K562 (cell line): ENCODE measurements around the gene DGLUCY. TPM values are rescaled to one million over a fixed set of nuclear protein-coding genes. Genes with fewer than 3 reads are reported as not detected.

Source experiments
- ATAC-seq: fragments of 200-7000 bp; cut with Tn5 transposase; 3 replicates; pipeline ENCODE4 v1.9.1; 2020; ENCODE audit warnings: moderate library complexity
- BruUV-seq: library from RNA; stranded (reverse); fragments of 400-500 nt; replicated peaks from 2 replicates; lab custom pipeline; 2021; lab: Mats Ljungman, UMichigan
- CTCF ChIA-PET: fragments of 300-600 bp; formaldehyde crosslinking; extraction: SDS; loops from one replicate; lab custom pipeline; 2021; ENCODE audit warnings: low intra/inter-chr PET ratio; lab: Yijun Ruan, JAX
- POLR2A ChIA-PET: fragments of 300-600, 350-650 bp; sonication (Branson Sonifier 250); formaldehyde crosslinking; extraction: SDS; loops from one replicate; lab custom pipeline; 2021; ENCODE audit warnings: antibody characterized with exemption, inconsistent platforms; lab: Yijun Ruan, JAX
- DNase-seq, 4 experiments: peaks; one replicate each; pipeline versions ENCODE4 v3.0.0 to v3.0.0-alpha.2; 2011 to 2018; ENCODE audit warnings: low spot score in 3 of 4, mixed read lengths in 3 of 4; ENCODE audit errors: extremely low read depth in 1 of 4
- FAIRE-seq: peaks from 2 replicates; lab custom pipeline; 2011; peaks lifted over from hg19 to GRCh38; lab: Jason Lieb, UNC
- H2AFZ ChIP-seq: 2 replicates; pipeline ENCODE4 v1.6.0; 2011; ENCODE audit warnings: low read depth, low read length, control low read depth, inconsistent platforms
- H3K27ac ChIP-seq: fragments of 200-600 bp; 3 replicates; pipeline ENCODE4 v1.8.0; 2011; ENCODE audit warnings: low read depth, mild to moderate bottlenecking, control low read depth, inconsistent platforms, low read length, moderate library complexity, mixed read lengths; ENCODE audit errors: extremely low read depth
- H3K27me3 ChIP-seq, 2 experiments: fragments of 300-600 bp in 1 of 2; 2 replicates in 1 of 2; 3 replicates in 1 of 2; pipeline versions ENCODE4 v1.6.0 to v1.8.0; 2011; ENCODE audit warnings: inconsistent platforms in 2 of 2, low read length in 2 of 2, mild to moderate bottlenecking in 1 of 2, mixed read lengths in 1 of 2, moderate library complexity in 1 of 2; ENCODE audit not compliant: control insufficient read depth in 2 of 2, insufficient read depth in 2 of 2
- H3K36me3 ChIP-seq: fragments of 300-600 bp; 3 replicates; pipeline ENCODE4 v1.8.0; 2011; ENCODE audit warnings: mild to moderate bottlenecking, low read length, inconsistent platforms; ENCODE audit not compliant: control insufficient read depth, insufficient read depth
- H3K4me1 ChIP-seq, 2 experiments: fragments of 200-600 bp in 1 of 2; replicated peaks in 1 of 2; 2 replicates in 1 of 2; 3 replicates in 1 of 2; pipeline versions ENCODE4 v1.5.1 to v1.8.0; 2011; ENCODE audit warnings: inconsistent platforms in 2 of 2, low read length in 2 of 2, mild to moderate bottlenecking in 1 of 2, mixed read lengths in 1 of 2, moderate library complexity in 1 of 2; ENCODE audit not compliant: control insufficient read depth in 2 of 2, insufficient read depth in 2 of 2
- H3K4me2 ChIP-seq: 2 replicates; pipeline ENCODE4 v1.6.1; 2011; ENCODE audit warnings: low read length, control low read depth, inconsistent platforms, mixed read lengths; ENCODE audit not compliant: insufficient read depth
- H3K4me3 ChIP-seq: fragments of 200-600 bp; sonication (generic), shearing (Covaris generic); 2 replicates; pipeline ENCODE4 v1.5.1; 2016; ENCODE audit warnings: control low read depth, inconsistent platforms
- H3K79me2 ChIP-seq: fragments of 200-600 bp; 3 replicates; pipeline ENCODE4 v1.8.0; 2011; ENCODE audit warnings: low read length, inconsistent platforms; ENCODE audit not compliant: control insufficient read depth, insufficient read depth
- H3K9ac ChIP-seq, 2 experiments: 2 replicates each; pipeline versions ENCODE4 v1.6.0 to v1.6.1; 2011; ENCODE audit warnings: low read depth in 2 of 2, low read length in 2 of 2, control low read depth in 1 of 2, inconsistent platforms in 1 of 2, mild to moderate bottlenecking in 1 of 2, mixed read lengths in 1 of 2; ENCODE audit not compliant: insufficient read depth in 1 of 2
- H3K9me1 ChIP-seq: one replicate; pipeline ENCODE4 v1.6.0; 2011; ENCODE audit warnings: inconsistent platforms, mild to moderate bottlenecking, low read length, moderate library complexity; ENCODE audit not compliant: control insufficient read depth, insufficient read depth
- H3K9me3 ChIP-seq: replicated peaks from 2 replicates; pipeline ENCODE4 v1.5.1; 2011; ENCODE audit warnings: low read depth, low read length, inconsistent platforms; ENCODE audit not compliant: control insufficient read depth, insufficient read depth
- H4K20me1 ChIP-seq: replicated peaks from 2 replicates; pipeline ENCODE4 v1.6.1; 2011; ENCODE audit warnings: low read length, inconsistent platforms, mixed read lengths; ENCODE audit not compliant: control insufficient read depth, insufficient read depth
- HCFC1 ChIP-seq: IDR thresholded peaks from 2 replicates; pipeline ENCODE4 v1.6.1; 2012; ENCODE audit warnings: low read depth, low read length, improper control_type of control experiment
- LARP7 ChIP-seq: fragments of 450-650 bp; IDR thresholded peaks from 2 replicates; pipeline ENCODE4 v1.6.1; 2016
- MTA2 ChIP-seq: fragments of 450-650 bp; IDR thresholded peaks from 2 replicates; pipeline ENCODE4 v1.6.1; 2016; ENCODE audit warnings: low read depth
- NFXL1 ChIP-seq: fragments of 450-650 bp; formaldehyde crosslinking; IDR thresholded peaks from 2 replicates; pipeline ENCODE4 v1.4.0; 2021; ENCODE audit warnings: mild to moderate bottlenecking
- NR2C1 ChIP-seq, 2 experiments: fragments of 450-650 bp; IDR thresholded peaks; 2 replicates each; pipeline ENCODE4 v1.6.1; 2017; ENCODE audit warnings: mild to moderate bottlenecking in 2 of 2, antibody characterized with exemption in 1 of 2, inconsistent platforms in 1 of 2, missing compliant biosample characterization in 1 of 2, missing genetic modification characterization in 1 of 2
- POLR2B ChIP-seq: fragments of 450-650 bp; IDR thresholded peaks from 2 replicates; pipeline ENCODE4 v1.6.1; 2018; ENCODE audit warnings: low read depth; ENCODE audit not compliant: partially characterized antibody
- RCOR1 ChIP-seq, 2 experiments: IDR thresholded peaks; 2 replicates each; pipeline ENCODE4 v1.6.1; 2012; ENCODE audit warnings: low read depth in 2 of 2, low read length in 2 of 2, borderline replicate concordance in 1 of 2, improper control_type of control experiment in 1 of 2
- SMARCC2 ChIP-seq: fragments of 450-650 bp; IDR thresholded peaks from 2 replicates; pipeline ENCODE4 v1.6.1; 2017; ENCODE audit warnings: antibody characterized with exemption, moderate library complexity, mild to moderate bottlenecking, low read depth
- ZNF696 ChIP-seq: fragments of 250-450 bp; sonication (Bioruptor Pico); conservative IDR thresholded peaks from 2 replicates; pipeline ENCODE4 v1.4.0; 2020; ENCODE audit warnings: mild to moderate bottlenecking, moderate library complexity
- ZSCAN29 ChIP-seq: fragments of 450-650 bp; IDR thresholded peaks from 2 replicates; pipeline ENCODE4 v1.6.1; 2017
- WGBS: fragments of 100-300 bp; shearing (Covaris generic); methylation state at CpG from one replicate; pipeline ENCODE4 v1.1.6; 2016; ENCODE audit warnings: low coverage, mixed read lengths; ENCODE audit not compliant: insufficient coverage; ENCODE audit errors: missing lambda C conversion rate; 5-methylcytosine and 5-hydroxymethylcytosine counted together
- in situ Hi-C: fragments of 300-500 bp; cut with MboI; formaldehyde crosslinking; loops from 4 replicates; pipeline ENCODE4 v1.15.0; 2018; ENCODE audit warnings: inconsistent platforms, mixed read lengths
- intact Hi-C: fragments of 100-400 bp; cut with micrococcal nuclease; formaldehyde crosslinking; loops from 2 replicates; pipeline ENCODE4 v1.14.2; 2022
- polyA plus RNA-seq, 8 experiments: library from polyadenylated mRNA; depleted of rRNA in 4 of 8; stranded (reverse) in 5 of 8; unstranded in 3 of 8; fragments of >200 nt; fragmentation: Nextera tagmentation in 2 of 8; fragmentation: Illumina TruSeq in 1 of 8; extraction: Ambion mirVana in 2 of 8; extraction: Trizol in 1 of 8; gene quantifications; 2 replicates each; pipeline versions ENCODE4 v1.2.1 to v1.2.3, GENCODE V29; 2011 to 2014; ENCODE audit warnings: inconsistent platforms in 1 of 8, missing spikeins in 1 of 8
- total RNA-seq, 7 experiments: library from RNA; depleted of rRNA in 6 of 7; stranded (reverse); fragments of >200 nt in 6 of 7; fragmentation: Illumina TruSeq in 2 of 7; extraction: Trizol in 2 of 7; gene quantifications; 2 replicates each; pipeline versions ENCODE4 v1.2.1 to v1.2.3, GENCODE V29; 2011 to 2021; ENCODE audit warnings: low replicate concordance in 1 of 7
- TF ChIP-seq, protein P1 (sequence below): IDR thresholded peaks from 2 replicates; pipeline ENCODE4 v1.6.1; 2012; ENCODE audit warnings: low read depth, low read length, improper control_type of control experiment, borderline replicate concordance
- TF ChIP-seq, protein P2 (sequence below): fragments of 450-650 bp; IDR thresholded peaks from 2 replicates; pipeline ENCODE4 v1.6.1; 2017; ENCODE audit warnings: antibody characterized with exemption

DGLUCY gene
- total and polyA plus RNA-seq, 9 of the 15 experiments (the other 6 are each of a cell fraction or from before 2014, with no cell fraction given): 9.9 to 28.4 (median 21.0) TPM

DNA sequence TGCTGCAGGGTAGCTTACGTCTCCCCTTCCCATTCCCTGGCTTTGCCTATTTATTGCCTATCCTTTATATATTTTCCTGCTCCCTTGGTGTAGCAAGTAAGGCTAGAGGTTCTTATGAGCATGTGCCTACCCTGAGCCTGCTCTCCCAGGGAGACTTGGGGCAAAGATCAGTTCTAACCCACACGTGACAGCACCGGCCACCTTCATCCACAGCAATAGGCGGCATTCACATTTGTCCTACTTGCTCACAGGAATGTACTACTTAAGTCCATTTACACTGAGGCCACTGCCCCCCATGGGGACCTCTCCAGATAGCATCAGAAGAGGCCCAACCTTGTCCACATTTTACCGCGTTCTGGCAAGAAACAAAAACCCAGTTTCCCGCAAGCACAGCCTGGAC, 122.0 kb downstream of the DGLUCY start:
- TF ChIP-seq SMARCC2: no peak
- no peak for TF ChIP-seq NR2C1 (IDR thresholded peaks at IDR 0.05)
- TF ChIP-seq NR2C1 (tag; IDR thresholded peaks at IDR 0.05): no peak
- TF ChIP-seq, protein P1, sequence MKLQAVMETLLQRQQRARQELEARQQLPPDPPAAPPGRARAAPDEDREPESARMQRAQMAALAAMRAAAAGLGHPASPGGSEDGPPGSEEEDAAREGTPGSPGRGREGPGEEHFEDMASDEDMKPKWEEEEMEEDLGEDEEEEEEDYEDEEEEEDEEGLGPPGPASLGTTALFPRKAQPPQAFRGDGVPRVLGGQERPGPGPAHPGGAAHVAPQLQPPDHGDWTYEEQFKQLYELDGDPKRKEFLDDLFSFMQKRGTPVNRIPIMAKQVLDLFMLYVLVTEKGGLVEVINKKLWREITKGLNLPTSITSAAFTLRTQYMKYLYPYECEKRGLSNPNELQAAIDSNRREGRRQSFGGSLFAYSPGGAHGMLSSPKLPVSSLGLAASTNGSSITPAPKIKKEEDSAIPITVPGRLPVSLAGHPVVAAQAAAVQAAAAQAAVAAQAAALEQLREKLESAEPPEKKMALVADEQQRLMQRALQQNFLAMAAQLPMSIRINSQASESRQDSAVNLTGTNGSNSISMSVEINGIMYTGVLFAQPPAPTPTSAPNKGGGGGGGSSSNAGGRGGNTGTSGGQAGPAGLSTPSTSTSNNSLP: no peak
- no peak for TF ChIP-seq POLR2B
- TF ChIP-seq, protein P2, sequence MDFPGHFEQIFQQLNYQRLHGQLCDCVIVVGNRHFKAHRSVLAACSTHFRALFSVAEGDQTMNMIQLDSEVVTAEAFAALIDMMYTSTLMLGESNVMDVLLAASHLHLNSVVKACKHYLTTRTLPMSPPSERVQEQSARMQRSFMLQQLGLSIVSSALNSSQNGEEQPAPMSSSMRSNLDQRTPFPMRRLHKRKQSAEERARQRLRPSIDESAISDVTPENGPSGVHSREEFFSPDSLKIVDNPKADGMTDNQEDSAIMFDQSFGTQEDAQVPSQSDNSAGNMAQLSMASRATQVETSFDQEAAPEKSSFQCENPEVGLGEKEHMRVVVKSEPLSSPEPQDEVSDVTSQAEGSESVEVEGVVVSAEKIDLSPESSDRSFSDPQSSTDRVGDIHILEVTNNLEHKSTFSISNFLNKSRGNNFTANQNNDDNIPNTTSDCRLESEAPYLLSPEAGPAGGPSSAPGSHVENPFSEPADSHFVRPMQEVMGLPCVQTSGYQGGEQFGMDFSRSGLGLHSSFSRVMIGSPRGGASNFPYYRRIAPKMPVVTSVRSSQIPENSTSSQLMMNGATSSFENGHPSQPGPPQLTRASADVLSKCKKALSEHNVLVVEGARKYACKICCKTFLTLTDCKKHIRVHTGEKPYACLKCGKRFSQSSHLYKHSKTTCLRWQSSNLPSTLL: no peak
- no peak for TF ChIP-seq RCOR1 (IDR thresholded peaks at IDR 0.05; ENCODE audit: borderline replicate concordance in 1 of 2, low read depth in 2 of 2, low read length in 2 of 2)
- no peak for TF ChIP-seq NFXL1 (CRISPR knock-in tag)
- no peak for TF ChIP-seq MTA2
- TF ChIP-seq ZSCAN29: no peak
- TF ChIP-seq HCFC1: no peak
- TF ChIP-seq LARP7: no peak
- TF ChIP-seq ZNF696 (CRISPR knock-in tag): no peak
- FAIRE-seq (no peak), ATAC-seq (no peak), DNase-seq (no peak)
- Histone ChIP-seq H2AFZ (no peak overlapping the region), H3K4me3 (no peak overlapping the region), H3K9ac (no peak overlapping the region), H3K27me3 (no peaks in the 10 kb centered on the region), H3K79me2 (no peaks in the 10 kb centered on the region), H3K4me1 (peaks cover 0 to 3% of the 10 kb centered on the region in 2 experiments; a peak in 2 of 5 replicates), H4K20me1 (no peaks in the 10 kb centered on the region), H3K4me2 (no peak overlapping the region), H3K9me1 (no peaks in the 10 kb centered on the region), H3K36me3 (no peaks in the 10 kb centered on the region), H3K9me3 (no peaks in the 10 kb centered on the region), H3K27ac (no peak overlapping the region)
- in situ Hi-C loops: no loop called here
- CTCF ChIA-PET: no interaction called here
- POLR2A ChIA-PET: interaction anchor here (0.5 to 0.8 kb wide), 3 partner anchors 11 to 42 kb away, joined by 3 to 4 read pairs (median 3); no protein-coding TSS in a partner anchor
- intact Hi-C loops: no loop called here
- 72% methylated on average over 6 of the region's 7 CpGs for WGBS
- no TSS peak for BruUV-seq
